GM04503 (cell line): ENCODE measurements around the gene CNOT8.
"Not testable (repeated sequence)": the region's sequence is repeated elsewhere in the genome, so short reads cannot be mapped to it uniquely, and the experiment has no call there.

Experiments
- DNase-seq: peaks from one replicate; pipeline ENCODE4 v3.0.0-alpha.2; 2012; ENCODE audit warnings: low read depth

Gene CNOT8

DNA sequence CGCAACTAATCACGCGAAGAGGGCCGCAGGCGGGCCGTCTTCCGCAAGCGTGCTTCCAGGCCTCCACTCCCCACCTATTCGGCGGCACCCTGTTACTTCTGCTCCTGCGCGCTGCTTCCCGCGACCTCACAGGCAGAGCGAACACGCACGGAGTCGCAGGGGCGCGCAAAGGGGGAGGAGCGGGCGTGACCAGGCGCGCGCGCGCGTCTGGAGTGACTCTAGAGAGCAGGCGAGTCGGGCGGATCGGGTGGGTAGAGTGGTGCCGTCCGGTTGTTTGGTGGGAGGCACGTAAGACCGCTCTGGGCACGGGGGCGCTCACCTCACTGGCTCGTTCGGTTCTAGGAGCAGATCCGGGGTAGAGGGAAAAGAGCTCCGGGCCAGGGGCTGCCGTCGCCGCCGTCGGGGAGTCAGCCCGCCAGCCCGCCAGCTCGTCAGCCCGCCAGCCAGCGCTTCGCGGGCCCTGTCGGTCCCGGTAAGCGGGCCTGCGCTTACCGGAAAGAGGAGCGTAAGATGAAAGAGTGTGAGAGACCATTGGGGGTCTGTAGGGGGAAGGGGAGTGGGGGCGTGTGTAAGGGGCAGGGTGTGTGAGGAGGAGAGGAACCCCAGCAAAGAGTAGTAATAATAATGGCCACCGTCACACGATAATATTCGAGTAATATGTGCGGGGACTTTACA is at the start of gene CNOT8:
Gene CNOT8 (plus strand): TSS at position 331 of the 675 bp plus-strand sequence. CDS start 4,652 bp downstream, outside the sequence.
- DNase-seq, result peak; percentile 78

DNA sequence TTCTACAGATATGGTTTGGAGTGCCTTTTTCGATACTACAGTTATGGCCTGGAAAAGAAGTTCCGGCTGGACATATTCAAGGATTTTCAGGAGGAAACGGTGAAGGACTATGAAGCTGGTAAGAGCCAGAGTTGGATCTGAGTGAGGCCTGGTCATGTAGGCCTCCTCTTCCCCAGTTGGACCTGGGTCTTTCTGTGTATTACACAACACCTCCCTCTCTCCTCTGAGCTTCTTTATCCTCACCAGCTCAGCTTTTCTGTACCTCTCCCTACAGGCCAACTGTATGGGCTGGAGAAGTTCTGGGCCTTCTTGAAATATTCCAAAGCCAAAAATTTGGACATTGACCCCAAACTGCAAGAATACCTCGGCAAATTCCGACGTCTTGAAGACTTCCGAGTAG is 47.2 kb upstream of the CNOT8 start:
- DNase-seq, result no peak

GRCh38 chr5:154811653-154812465 is 46.6 kb upstream of the CNOT8 start:
- peak; percentile 18 for DNase-seq

DNA sequence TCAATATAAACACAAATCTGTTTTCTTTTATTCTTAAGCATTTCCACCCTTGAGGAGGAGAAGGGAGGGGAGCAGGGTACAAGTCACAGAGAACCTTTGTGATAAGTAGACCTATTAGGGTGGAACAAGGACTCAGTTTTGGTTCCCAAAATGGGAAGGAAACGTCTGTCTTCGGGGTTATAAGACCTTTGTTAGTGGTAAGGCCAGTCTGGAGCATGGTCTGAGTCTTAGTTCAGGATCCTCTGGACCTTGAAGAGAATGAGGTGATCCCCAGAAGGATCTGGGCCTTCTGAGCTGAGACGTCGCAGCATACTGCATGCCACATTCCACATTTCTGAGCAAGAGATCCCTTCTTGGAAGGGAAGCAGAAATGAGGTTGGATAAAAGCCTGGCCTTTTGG is 45.3 kb upstream of the CNOT8 start:
- DNase-seq, result no peak

DNA sequence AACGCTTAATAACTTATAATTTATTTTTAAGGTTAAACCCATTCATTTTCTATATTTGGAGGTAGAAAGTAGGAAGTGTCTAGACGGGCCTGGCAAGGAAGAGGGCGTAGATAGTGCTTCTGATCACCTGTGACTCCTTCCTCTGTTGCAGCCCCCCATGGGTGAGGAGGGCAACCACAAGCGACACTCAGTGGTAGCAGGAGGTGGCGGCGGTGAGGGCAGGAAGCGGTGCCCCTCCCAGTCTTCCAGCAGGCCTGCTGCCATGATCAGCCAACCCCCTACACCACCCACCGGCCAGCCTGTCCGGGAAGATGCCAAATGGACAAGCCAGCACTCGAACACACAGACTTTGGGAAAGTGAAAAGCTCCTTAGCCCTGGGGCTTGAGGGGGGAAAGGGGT is 44.7 kb upstream of the CNOT8 start:
- no peak for DNase-seq

DNA sequence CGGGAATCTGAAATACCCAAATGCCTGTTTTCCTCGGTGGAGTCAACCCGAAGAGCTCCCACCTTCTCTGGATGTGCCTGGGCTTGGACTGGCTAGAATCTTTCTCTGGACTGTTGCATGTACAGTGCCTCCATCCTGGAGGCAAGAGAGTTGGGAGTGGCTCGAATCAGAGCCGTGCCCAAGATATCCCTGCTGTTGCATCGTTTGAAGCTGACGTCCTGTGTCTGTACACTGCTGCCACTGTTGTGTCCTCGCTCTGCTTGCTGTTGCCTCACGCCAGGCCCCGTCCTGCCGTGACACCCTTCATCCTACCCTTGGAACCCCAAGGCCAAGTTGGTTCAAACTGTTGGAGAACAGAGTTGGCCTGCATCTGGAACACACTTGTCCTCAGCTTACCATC is 43.4 kb upstream of the CNOT8 start:
- DNase-seq, result no peak

GRCh38 chr5:154815684-154816247 is 42.7 kb upstream of the CNOT8 start:
- no peak for DNase-seq

GRCh38 chr5:154816891-154817492 is 41.4 kb upstream of the CNOT8 start:
- no peak for DNase-seq

DNA sequence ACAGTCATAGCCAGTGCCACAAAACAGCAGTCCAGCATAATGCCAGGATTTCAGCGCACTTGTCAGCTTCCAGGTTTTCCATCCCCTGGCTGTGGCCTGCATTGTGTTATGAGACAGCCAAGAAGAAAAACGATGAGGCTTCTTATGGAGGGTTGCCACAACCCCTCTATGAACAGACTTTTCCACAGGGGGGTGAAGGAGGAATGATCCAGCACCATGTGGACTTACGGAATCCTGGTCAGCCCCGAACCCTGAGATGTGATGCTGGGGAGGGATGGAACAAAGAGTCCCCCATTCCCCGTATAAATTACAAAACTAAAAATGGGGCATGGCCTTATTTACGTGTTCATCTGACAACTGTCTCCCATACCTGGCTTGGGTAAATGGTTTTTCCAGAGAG is 40.6 kb upstream of the CNOT8 start:
- no peak for DNase-seq

DNA sequence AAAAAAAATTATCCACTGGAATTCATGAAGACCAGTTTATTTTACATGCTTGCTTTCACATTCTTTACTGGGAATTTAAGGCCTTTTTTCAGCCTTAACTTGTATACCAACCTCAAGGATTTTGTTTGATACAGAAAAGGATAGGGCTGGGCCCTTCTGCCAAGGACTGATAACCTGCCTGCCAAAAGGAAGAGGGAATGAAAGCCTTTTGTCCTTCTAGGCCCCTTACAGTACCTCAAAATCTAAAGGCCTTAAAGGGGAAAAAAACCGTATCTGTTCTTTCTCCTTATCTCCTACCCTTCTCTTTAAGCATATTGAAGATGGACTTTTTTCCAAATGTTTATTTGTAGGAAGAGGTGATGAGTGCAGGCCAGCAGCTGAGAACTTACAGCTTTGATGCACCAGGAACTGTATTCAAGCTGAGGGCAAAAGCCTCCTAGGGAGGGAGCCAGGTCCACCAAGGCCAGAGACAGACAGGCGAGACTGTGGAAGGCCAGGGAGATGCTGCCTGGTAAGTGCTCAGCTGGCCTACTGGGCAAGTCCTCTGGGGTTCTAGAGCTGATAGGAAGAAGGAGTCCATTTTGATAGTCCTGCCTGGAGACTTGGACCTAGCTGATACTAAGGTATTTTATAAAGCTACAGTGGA is 39.8 kb upstream of the CNOT8 start:
- no peak for DNase-seq

DNA sequence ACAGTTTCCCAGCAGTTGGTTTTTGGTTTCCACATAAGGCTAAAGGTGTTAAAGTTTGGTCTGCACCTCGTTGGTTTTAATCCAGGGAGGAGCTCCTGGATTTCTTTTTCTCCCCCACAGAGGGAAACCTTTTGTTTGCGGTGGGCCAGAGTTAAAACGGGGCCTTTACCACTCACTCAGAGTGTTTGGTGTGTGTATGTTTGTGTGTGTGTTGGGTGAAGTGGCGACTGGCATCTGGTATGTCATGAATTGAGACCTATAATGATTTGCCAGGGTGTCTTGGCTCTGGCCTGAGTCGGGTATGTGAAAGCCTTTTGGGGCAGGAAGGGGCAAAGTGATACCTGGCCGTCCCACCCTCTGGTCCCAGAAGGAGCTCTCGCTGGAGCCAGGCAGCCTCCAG is 38.9 kb upstream of the CNOT8 start:
- no peak for DNase-seq

- DNase-seq, result no peak
Measured at GRCh38 chr5:154820383-154820782, 38.0 kb upstream of the CNOT8 start.

DNA sequence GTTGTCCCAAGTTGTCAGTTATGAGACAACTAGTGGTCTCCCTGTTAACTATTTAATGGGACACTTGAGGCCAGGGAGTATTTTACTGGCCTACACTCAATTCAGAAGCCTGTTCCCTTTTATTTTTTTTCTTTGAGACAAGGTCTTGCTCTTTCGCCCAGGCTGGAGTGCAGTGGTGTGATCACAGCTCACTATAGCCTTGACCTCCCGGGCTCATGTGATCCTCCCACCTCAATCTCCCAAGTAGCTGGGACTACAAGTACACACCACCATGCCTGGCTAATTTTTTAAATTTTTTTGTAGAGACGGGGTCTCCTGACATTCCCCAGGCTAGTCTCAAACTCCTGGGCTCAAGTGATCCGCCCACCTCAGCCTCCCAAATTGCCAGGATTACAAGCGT is 35.5 kb upstream of the CNOT8 start:
- DNase-seq, result not testable (repeated sequence)

DNA sequence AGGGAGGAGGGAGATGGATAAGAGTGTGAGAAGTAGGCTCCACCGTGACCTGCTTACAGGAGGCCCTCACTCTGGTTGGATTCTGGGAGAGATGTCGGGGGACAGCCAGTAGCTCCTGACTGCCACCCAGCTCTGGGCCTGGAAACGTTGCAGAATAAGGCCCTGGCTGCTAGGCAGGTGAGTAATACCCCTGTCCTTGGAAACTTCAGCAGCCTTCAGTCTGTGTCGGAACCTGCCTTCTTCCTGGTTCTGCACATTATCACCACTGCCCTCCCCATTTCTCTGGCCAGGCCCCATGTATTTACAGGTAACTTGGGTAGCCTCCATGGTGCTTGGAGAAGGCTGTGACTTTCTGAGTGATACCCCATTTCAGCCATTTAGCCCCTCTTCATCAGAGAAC is 34.8 kb upstream of the CNOT8 start:
- no peak for DNase-seq

- DNase-seq, result no peak
Measured at GRCh38 chr5:154824070-154824469, 34.4 kb upstream of the CNOT8 start.

GRCh38 chr5:154829181-154829588 is 29.2 kb upstream of the CNOT8 start:
- no peak for DNase-seq

- no peak for DNase-seq
Measured at GRCh38 chr5:154829589-154830218, 28.7 kb upstream of the CNOT8 start.

DNA sequence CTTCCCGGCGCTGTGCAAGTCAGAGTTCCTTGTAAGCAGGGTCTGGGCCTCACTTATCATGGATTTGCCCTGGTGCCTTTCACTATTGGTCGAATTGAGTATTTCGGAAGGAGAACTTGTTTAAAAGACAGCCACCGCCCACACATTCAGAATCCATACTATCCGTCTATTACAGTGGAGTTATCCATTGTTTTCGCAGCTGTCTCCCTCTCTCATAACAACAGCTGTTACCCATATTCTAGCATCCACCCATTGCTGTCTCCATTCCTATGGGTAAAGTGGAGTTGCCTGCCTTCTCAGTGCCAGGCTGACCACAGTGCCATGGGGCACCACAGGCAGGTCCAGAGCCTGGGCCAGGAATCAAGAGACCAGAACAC is 28.2 kb upstream of the CNOT8 start:
- DNase-seq, result no peak

GRCh38 chr5:154830596-154830995 is 27.8 kb upstream of the CNOT8 start:
- DNase-seq, result no peak

- no peak for DNase-seq
Measured at GRCh38 chr5:154831451-154831850, 27.0 kb upstream of the CNOT8 start.

GRCh38 chr5:154832804-154833203 is 25.6 kb upstream of the CNOT8 start:
- not testable (repeated sequence) for DNase-seq

GRCh38 chr5:154834053-154834452 is 24.4 kb upstream of the CNOT8 start:
- DNase-seq, result no peak
